Vagina (tissue), 2 donors: Measurements from ENCODE around the gene KIF4B.

ENCODE experiments used
- CTCF ChIP-seq, 3 experiments: fragments of 450-650 bp in 2 of 3; fragments of 200-600 bp in 1 of 3; sonication (generic) in 1 of 3; IDR thresholded peaks; one replicate each; pipeline ENCODE4 v1.5.1; 2017 to 2019; ENCODE audit warnings: antibody characterized with exemption in 3 of 3, mild to moderate bottlenecking in 2 of 3, moderate library complexity in 2 of 3
- POLR2A ChIP-seq, 2 donors: fragments of 450-650 bp; IDR thresholded peaks; one replicate each; pipeline ENCODE4 v1.6.1; 2017; ENCODE audit warnings: antibody characterized with exemption in 2 of 2, mild to moderate bottlenecking in 2 of 2, moderate library complexity in 2 of 2

- TF ChIP-seq CTCF (IDR thresholded peaks at IDR 0.05), result no peak
- no peak for TF ChIP-seq POLR2A (IDR thresholded peaks at IDR 0.05)
Measured at GRCh38 chr5:154986151-154986550, 27.4 kb upstream of the KIF4B start.
